ENCODE data around the gene HIVEP2. TPM values are rescaled to one million over a fixed set of nuclear protein-coding genes. Genes with fewer than 3 reads are reported as not detected.
A peak's percentile ranks its signal among the peaks of the same experiment; 100 is the strongest.

The HIVEP2 gene
- total RNA-seq, 1 donor from 2014 or later = 18.6 TPM

DNA sequence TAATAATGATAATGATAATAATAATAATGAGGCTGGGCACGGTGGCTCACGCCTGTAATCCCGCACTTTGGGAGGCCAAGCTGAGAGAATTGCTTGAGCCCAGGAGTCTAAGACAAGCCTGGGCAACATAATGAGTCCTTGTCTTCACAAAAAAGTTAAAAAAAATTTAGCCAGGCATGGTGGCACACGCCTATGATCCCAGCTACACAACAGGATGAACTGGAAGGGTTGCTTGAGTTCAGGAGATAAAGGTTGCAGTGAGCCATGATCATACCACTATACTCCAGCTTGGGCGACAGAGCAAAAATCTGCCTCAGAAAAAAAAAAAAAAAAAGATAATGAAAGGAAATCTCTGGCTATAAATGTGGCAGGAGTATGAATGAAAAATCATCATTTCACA is 213.4 kb downstream of the HIVEP2 start:
- TF ChIP-seq CTCF (IDR thresholded peaks at IDR 0.05) = no peak
- peaks cover 13% of the 10 kb centered on the region for H3K4me1 ChIP-seq
- intact Hi-C loops (cut with DNase I) = no loop called here
- no peaks in the 10 kb centered on the region for H3K36me3 ChIP-seq
- H3K27me3 ChIP-seq = no peaks in the 10 kb centered on the region
- ATAC-seq = no peak
- DNase-seq = no peak
- H3K27ac ChIP-seq = no peak overlapping the region
- no peaks in the 10 kb centered on the region for H3K9me3 ChIP-seq
- H3K4me3 ChIP-seq = no peak overlapping the region

DNA sequence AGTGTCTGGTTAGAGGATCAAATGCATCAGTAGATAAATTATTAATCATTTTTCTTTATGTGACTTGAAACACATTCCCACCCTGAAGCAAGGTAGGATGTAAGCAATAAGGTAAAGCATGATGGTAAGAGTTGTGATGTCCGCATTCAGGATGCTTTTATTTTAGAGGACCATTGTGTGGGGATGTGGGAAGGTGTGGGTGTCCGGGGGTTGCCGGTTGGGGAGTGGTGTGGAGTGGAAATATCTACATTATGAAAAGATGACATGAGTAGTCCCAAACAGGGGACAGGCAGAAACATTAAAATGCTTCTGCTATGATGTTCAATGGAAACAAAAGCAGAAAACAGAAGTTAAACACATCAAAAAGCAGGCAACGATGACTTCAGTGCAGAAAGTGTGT is 215.4 kb downstream of the HIVEP2 start:
- no peak for TF ChIP-seq CTCF (IDR thresholded peaks at IDR 0.05)
- H3K4me3 ChIP-seq = no peak overlapping the region
- H3K4me1 ChIP-seq = peaks cover 13% of the 10 kb centered on the region
- no peak overlapping the region for H3K27ac ChIP-seq
- ATAC-seq = no peak
- H3K27me3 ChIP-seq = no peaks in the 10 kb centered on the region
- no peaks in the 10 kb centered on the region for H3K36me3 ChIP-seq
- no peak for DNase-seq
- intact Hi-C loops (cut with DNase I) = no loop called here
- no peaks in the 10 kb centered on the region for H3K9me3 ChIP-seq

GRCh38 chr6:142728910-142729481 is 216.0 kb downstream of the HIVEP2 start:
- Histone ChIP-seq H3K9me3 (no peaks in the 10 kb centered on the region), H3K36me3 (no peaks in the 10 kb centered on the region), H3K4me1 (peaks cover 13% of the 10 kb centered on the region), H3K27me3 (no peaks in the 10 kb centered on the region), H3K4me3 (no peak overlapping the region), H3K27ac (no peak overlapping the region)
- intact Hi-C loops (cut with DNase I) = no loop called here
- ATAC-seq (peak; percentile 37), DNase-seq (no peak)
- TF ChIP-seq CTCF (IDR thresholded peaks at IDR 0.05) = no peak

DNA sequence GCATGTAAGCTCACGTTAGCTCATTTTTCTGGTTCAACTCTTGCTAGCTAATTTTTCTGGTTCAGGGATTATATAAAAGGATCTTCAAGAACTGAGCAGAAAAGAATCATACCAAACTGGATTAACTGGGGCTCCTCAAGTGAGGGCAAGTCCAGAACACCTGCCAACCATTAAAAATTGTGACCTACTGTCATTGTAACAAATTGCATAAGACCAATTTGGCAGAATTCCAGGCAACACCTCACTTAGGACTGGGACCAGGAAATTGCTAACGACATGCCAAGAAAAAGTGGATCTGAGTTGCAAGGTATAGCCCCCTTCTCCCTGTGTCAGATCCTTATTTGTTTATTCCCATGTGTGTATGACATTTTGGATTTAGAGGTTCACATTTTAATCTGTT is 216.6 kb downstream of the HIVEP2 start:
- peaks cover 13% of the 10 kb centered on the region for H3K4me1 ChIP-seq
- TF ChIP-seq CTCF (IDR thresholded peaks at IDR 0.05) = no peak
- H3K27ac ChIP-seq = no peak overlapping the region
- intact Hi-C loops (cut with DNase I) = no loop called here
- no peak overlapping the region for H3K4me3 ChIP-seq
- DNase-seq = no peak
- H3K9me3 ChIP-seq = no peaks in the 10 kb centered on the region
- H3K27me3 ChIP-seq = no peaks in the 10 kb centered on the region
- H3K36me3 ChIP-seq = no peaks in the 10 kb centered on the region
- ATAC-seq = no peak

DNA sequence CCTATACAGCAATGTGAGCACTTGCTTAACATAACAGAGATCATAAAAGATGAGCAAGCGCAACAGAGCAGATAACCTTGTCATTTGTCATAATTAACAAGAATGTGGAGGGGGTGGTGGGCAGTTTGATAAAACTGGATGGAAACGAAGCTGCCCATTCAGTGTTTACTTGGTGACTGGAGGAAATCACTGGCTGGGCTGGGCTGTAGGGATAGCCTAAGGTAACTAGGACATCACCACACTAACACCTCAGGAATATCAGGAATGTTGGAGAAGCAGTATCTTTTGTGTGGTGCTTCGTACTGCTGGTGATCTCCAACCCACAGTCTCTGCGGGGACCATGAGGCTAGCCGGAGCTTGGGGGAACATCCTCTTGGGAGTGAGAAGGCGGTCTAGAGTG is 218.4 kb downstream of the HIVEP2 start:
- H3K27me3 ChIP-seq = no peaks in the 10 kb centered on the region
- ATAC-seq (no peak), DNase-seq (no peak)
- H3K4me1 ChIP-seq = peaks cover 13% of the 10 kb centered on the region
- no peak overlapping the region for H3K4me3 ChIP-seq
- no peak overlapping the region for H3K27ac ChIP-seq
- no peaks in the 10 kb centered on the region for H3K36me3 ChIP-seq
- no peak for TF ChIP-seq CTCF (IDR thresholded peaks at IDR 0.05)
- no peaks in the 10 kb centered on the region for H3K9me3 ChIP-seq
- intact Hi-C loops (cut with DNase I) = no loop called here

All from upper lobe of right lung (tissue), 1 donor.